Measurements from ENCODE around the gene MAP3K6. TPM values are rescaled to one million over a fixed set of nuclear protein-coding genes. Genes with fewer than 3 reads are reported as not detected.

The MAP3K6 gene
- total RNA-seq, 1 donor: 25.7 TPM

DNA sequence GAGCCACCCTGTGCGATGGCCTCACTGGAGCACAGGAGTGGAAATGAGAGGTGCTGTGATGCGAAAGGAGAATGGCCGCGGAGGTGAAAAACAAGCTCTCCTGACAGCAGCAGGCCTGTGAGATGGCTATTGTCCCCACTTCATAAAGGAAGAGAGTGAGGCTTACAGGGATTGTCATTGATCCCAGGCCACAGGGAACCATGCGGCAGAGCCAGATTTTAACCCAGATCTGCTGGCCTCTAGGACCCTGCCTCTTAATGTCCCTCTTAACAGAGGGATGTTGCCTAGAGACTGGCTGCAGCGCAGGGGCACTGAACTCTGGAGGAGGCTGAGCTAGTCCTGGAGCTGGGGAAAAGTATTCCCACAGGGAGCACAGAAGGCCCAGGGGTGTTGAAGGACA lies 28.0 kb downstream of the MAP3K6 start:
- no peak overlapping the region for H3K4me2 ChIP-seq (ENCODE audit: insufficient read depth, low read length)
- TF ChIP-seq CTCF (IDR thresholded peaks at IDR 0.05; ENCODE audit: extremely low read depth, low read depth, low read length): no peak
- peaks cover 24% of the 10 kb centered on the region for H3K36me3 ChIP-seq (ENCODE audit: insufficient read depth, low read length)
- H4K20me1 ChIP-seq (ENCODE audit: insufficient read depth, low read length): peaks cover 4% of the 10 kb centered on the region
- no peaks in the 10 kb centered on the region for H3K9me3 ChIP-seq (ENCODE audit: low read depth, low read length)
- DNase-seq (ENCODE audit: insufficient read length, low spot score, missing footprints): peak; percentile 81
- H3K79me2 ChIP-seq (ENCODE audit: insufficient read depth, low read length): no peaks in the 10 kb centered on the region
- H3K4me1 ChIP-seq (ENCODE audit: insufficient read depth, low read length): peaks cover 14% of the 10 kb centered on the region
- no peak overlapping the region for H3K27ac ChIP-seq (ENCODE audit: low read depth, low read length)
- no peak overlapping the region for H2AFZ ChIP-seq (ENCODE audit: low read length)
- H3K4me3 ChIP-seq (ENCODE audit: insufficient read depth, low read length): no peak overlapping the region
- no peaks in the 10 kb centered on the region for H3K27me3 ChIP-seq (ENCODE audit: insufficient read depth, low read length)

DNA sequence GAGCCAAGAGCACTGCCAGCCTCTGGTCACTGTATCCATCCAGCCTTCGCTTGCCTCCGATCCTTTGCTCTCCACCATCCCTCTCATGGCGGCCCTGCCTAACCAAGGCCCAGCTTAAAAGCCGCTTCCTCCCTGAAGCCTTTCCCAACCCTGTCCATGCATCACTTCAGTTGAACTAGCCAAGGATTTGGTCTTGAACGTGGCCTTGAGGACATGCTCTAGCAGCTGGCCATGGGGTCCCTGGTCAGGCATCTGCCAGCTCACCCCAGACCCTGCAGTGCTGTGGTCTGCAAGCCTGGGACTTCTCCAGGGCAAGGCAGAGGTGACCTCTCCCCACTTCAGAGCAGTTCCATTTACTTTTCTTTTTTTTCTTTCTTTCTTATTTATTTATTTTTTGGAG lies 30.0 kb downstream of the MAP3K6 start:
- TF ChIP-seq CTCF (IDR thresholded peaks at IDR 0.05; ENCODE audit: extremely low read depth, low read depth, low read length): no peak
- Histone ChIP-seq H2AFZ (ENCODE audit: low read length) (no peak overlapping the region), H3K27me3 (ENCODE audit: insufficient read depth, low read length) (no peaks in the 10 kb centered on the region), H3K4me1 (ENCODE audit: insufficient read depth, low read length) (peaks cover 9% of the 10 kb centered on the region), H3K27ac (ENCODE audit: low read depth, low read length) (no peak overlapping the region), H3K4me3 (ENCODE audit: insufficient read depth, low read length) (no peak overlapping the region), H3K9me3 (ENCODE audit: low read depth, low read length) (no peaks in the 10 kb centered on the region), H3K79me2 (ENCODE audit: insufficient read depth, low read length) (peaks cover 5% of the 10 kb centered on the region), H4K20me1 (ENCODE audit: insufficient read depth, low read length) (peaks cover 19% of the 10 kb centered on the region), H3K36me3 (ENCODE audit: insufficient read depth, low read length) (peaks cover 40% of the 10 kb centered on the region), H3K4me2 (ENCODE audit: insufficient read depth, low read length) (no peak overlapping the region)
- peak; percentile 67 for DNase-seq (ENCODE audit: insufficient read length, low spot score, missing footprints)

DNA sequence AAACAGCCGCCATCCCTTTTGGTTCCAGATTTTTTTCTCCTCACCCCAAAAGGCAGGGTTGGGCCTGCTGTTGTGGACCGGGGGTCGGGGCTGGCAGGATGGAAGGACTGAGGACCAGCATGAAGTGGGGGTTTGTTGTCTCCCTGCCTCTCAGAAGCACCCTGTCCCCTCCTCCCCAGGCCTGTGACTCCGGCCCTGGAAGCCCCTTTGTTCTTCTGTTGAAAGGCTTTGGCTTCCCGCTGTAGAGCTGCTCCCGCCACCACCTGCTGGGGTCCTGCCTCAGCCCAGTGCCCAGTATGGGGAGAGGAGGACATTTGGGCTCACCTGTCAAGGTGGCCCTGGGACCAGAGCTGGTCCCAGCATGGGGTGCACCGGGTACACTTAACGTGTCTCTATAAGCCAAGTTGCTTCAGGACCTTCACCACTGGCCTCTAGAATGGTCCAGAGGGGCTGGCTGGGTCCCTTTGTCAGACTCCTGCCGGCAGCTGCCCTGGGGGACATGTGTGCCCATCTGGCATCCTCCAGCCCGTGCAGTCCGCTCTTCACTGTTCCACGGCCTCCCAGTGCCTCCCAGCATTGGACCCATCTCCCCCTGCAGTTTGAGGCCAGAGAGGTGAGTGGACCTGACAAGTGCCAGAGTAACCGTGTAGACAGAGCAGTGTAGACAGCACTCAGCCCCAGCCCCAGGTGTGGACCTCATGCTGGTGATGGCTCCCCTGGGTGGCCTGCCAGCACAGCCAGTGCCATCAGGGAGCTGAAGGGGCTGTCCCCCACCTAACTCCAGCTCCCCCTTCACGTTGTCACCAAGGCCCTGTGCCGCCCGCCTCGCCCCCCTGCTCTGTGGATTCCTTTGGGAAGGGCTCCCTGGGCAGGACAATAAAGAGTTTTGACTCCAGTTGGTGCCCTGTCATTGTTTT lies 31.0 kb downstream of the MAP3K6 start:
- peak; percentile 79 for DNase-seq (ENCODE audit: insufficient read length, low spot score, missing footprints)
- H3K4me3 ChIP-seq (ENCODE audit: insufficient read depth, low read length): no peak overlapping the region
- no peak for TF ChIP-seq CTCF (IDR thresholded peaks at IDR 0.05; ENCODE audit: extremely low read depth, low read depth, low read length)
- H3K79me2 ChIP-seq (ENCODE audit: insufficient read depth, low read length): peaks cover 12% of the 10 kb centered on the region
- no peaks in the 10 kb centered on the region for H3K27me3 ChIP-seq (ENCODE audit: insufficient read depth, low read length)
- no peaks in the 10 kb centered on the region for H3K9me3 ChIP-seq (ENCODE audit: low read depth, low read length)
- H3K4me1 ChIP-seq (ENCODE audit: insufficient read depth, low read length): no peaks in the 10 kb centered on the region
- no peak overlapping the region for H3K27ac ChIP-seq (ENCODE audit: low read depth, low read length)
- peaks cover 19% of the 10 kb centered on the region for H4K20me1 ChIP-seq (ENCODE audit: insufficient read depth, low read length)
- H2AFZ ChIP-seq (ENCODE audit: low read length): no peak overlapping the region
- H3K4me2 ChIP-seq (ENCODE audit: insufficient read depth, low read length): no peak overlapping the region
- peaks cover 40% of the 10 kb centered on the region for H3K36me3 ChIP-seq (ENCODE audit: insufficient read depth, low read length)

- H3K4me1 ChIP-seq (ENCODE audit: insufficient read depth, low read length): no peaks in the 10 kb centered on the region
- no peak overlapping the region for H3K4me3 ChIP-seq (ENCODE audit: insufficient read depth, low read length)
- H3K27ac ChIP-seq (ENCODE audit: low read depth, low read length): no peak overlapping the region
- DNase-seq (ENCODE audit: insufficient read length, low spot score, missing footprints): peak; percentile 47
- H3K79me2 ChIP-seq (ENCODE audit: insufficient read depth, low read length): peaks cover 28% of the 10 kb centered on the region
- H2AFZ ChIP-seq (ENCODE audit: low read length): no peak overlapping the region
- no peak overlapping the region for H3K4me2 ChIP-seq (ENCODE audit: insufficient read depth, low read length)
- no peak for TF ChIP-seq CTCF (IDR thresholded peaks at IDR 0.05; ENCODE audit: extremely low read depth, low read depth, low read length)
- H3K27me3 ChIP-seq (ENCODE audit: insufficient read depth, low read length): no peaks in the 10 kb centered on the region
- no peaks in the 10 kb centered on the region for H3K9me3 ChIP-seq (ENCODE audit: low read depth, low read length)
- H4K20me1 ChIP-seq (ENCODE audit: insufficient read depth, low read length): peaks cover 25% of the 10 kb centered on the region
- peaks cover 46% of the 10 kb centered on the region for H3K36me3 ChIP-seq (ENCODE audit: insufficient read depth, low read length)
Measured at GRCh38 chr1:27333717-27334279, 33.0 kb downstream of the MAP3K6 start.

Data from osteoblast (primary cell).